ENCODE results near the gene SV2B. TPM values are rescaled to one million over a fixed set of nuclear protein-coding genes. Genes with fewer than 3 reads are reported as not detected.

SV2B gene
- total RNA-seq, 1 experiment from 2014 or later, result 3.9 TPM

DNA sequence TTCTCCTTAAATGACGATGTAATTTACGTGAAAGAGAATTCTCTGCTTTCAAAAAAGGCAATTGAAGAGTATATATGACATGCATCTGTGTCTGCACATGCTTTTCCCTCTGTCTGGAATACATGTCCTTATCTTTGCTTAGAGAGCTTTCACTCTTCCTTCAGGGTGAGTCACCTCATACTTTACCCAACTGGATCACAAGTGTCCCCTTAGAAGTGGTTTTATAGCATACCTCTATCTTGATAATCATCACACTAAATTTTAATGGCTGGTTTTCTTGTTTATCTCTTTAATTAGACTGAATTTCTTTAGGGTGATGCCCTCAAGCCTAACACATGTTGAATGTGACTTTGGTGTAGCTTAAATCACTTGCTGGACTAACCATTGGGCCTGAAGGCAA is 178.9 kb downstream of the SV2B start:
- Histone ChIP-seq H3K4me1 (ENCODE audit: insufficient read depth, low read length, poor library complexity, severe bottlenecking) (no peaks in the 10 kb centered on the region), H3K4me3 (ENCODE audit: low read depth, low read length, poor library complexity, severe bottlenecking) (no peak overlapping the region), H3K27ac (ENCODE audit: low read depth, low read length, poor library complexity, severe bottlenecking) (no peak overlapping the region), H3K9me3 (ENCODE audit: low read depth, low read length, poor library complexity, severe bottlenecking) (peaks cover 11% of the 10 kb centered on the region), H3K27me3 (replicated peaks; ENCODE audit: insufficient read depth, low read depth, low read length, poor library complexity) (no peaks in the 10 kb centered on the region), H3K36me3 (ENCODE audit: insufficient read depth, low read length, poor library complexity, severe bottlenecking) (no peaks in the 10 kb centered on the region)
- intact Hi-C loops (cut with micrococcal nuclease; ENCODE audit: unreplicated experiment), result loop anchor here (10.0 kb wide), 1 partner anchor 374 kb away; the partner anchor contains the start of gene MAN2A2
- BruUV-seq (replicated peaks), result no TSS peak
- ChIA-PET POLR2A (ENCODE audit: low non-redundant PET) (no interaction called here), CTCF (no interaction called here)
- no peak for DNase-seq (ENCODE audit: low spot score)
- no peak for TF ChIP-seq EZH2 (IDR thresholded peaks at IDR 0.05; ENCODE audit: borderline replicate concordance, low read depth, low read length, poor library complexity, severe bottlenecking)
- TF ChIP-seq CTCF (conservative IDR thresholded peaks at IDR 0.05; ENCODE audit: low read depth, low read length), result no peak

DNA sequence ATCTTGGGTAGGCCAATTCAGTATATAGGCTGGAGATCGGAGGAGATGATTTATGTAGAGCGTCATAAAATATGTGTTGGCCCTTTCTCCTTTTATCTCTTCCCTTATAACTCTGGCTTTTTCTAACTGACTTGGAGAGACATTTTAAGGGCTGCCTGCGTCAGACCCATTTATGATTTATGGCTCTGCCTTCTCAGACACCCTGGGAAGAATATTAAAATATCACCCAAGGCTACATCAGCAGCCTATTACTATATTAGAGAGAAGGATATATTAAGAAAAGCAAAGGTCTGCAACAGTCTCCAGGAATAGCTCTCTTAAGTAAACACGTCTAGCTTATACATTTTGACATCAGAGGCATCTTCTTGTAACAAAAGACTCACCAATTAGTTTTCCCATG is 179.4 kb downstream of the SV2B start:
- no TSS peak for BruUV-seq (replicated peaks)
- POLR2A ChIA-PET (ENCODE audit: low non-redundant PET), result no interaction called here
- no peaks in the 10 kb centered on the region for H3K4me1 ChIP-seq (ENCODE audit: insufficient read depth, low read length, poor library complexity, severe bottlenecking)
- H3K36me3 ChIP-seq (ENCODE audit: insufficient read depth, low read length, poor library complexity, severe bottlenecking), result no peaks in the 10 kb centered on the region
- CTCF ChIA-PET, result no interaction called here
- no peak overlapping the region for H3K27ac ChIP-seq (ENCODE audit: low read depth, low read length, poor library complexity, severe bottlenecking)
- no peaks in the 10 kb centered on the region for H3K27me3 ChIP-seq (replicated peaks; ENCODE audit: insufficient read depth, low read depth, low read length, poor library complexity)
- DNase-seq (ENCODE audit: low spot score), result no peak
- H3K4me3 ChIP-seq (ENCODE audit: low read depth, low read length, poor library complexity, severe bottlenecking), result no peak overlapping the region
- no peak for TF ChIP-seq CTCF (conservative IDR thresholded peaks at IDR 0.05; ENCODE audit: low read depth, low read length)
- no peak for TF ChIP-seq EZH2 (IDR thresholded peaks at IDR 0.05; ENCODE audit: borderline replicate concordance, low read depth, low read length, poor library complexity, severe bottlenecking)
- H3K9me3 ChIP-seq (ENCODE audit: low read depth, low read length, poor library complexity, severe bottlenecking), result peaks cover 11% of the 10 kb centered on the region
- intact Hi-C loops (cut with micrococcal nuclease; ENCODE audit: unreplicated experiment), result loop anchor here (10.0 kb wide), 1 partner anchor 375 kb away; the partner anchor contains the start of gene MAN2A2

DNA sequence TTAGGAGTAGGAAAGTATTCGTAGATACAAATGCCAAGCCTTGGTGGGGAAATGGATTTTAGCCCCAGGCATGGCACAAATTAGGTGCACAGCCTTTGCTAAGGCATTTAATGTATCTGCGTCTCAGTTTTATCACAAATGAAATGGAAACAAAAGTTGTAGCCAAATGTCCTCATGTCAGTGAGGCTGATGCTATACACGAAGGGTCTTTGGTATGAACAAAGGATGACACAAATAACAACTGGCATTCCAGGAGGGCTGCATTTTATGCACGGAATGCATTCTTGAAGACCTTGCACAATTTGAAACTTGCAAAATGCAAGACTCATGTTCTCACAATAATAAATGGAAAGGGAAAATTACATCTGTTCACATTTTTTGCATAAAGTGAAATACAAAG is 181.9 kb downstream of the SV2B start:
- H3K27ac ChIP-seq (ENCODE audit: low read depth, low read length, poor library complexity, severe bottlenecking), result no peak overlapping the region
- TF ChIP-seq CTCF (conservative IDR thresholded peaks at IDR 0.05; ENCODE audit: low read depth, low read length) (no peak), EZH2 (IDR thresholded peaks at IDR 0.05; ENCODE audit: borderline replicate concordance, low read depth, low read length, poor library complexity, severe bottlenecking) (no peak)
- CTCF ChIA-PET, result no interaction called here
- POLR2A ChIA-PET (ENCODE audit: low non-redundant PET), result no interaction called here
- H3K9me3 ChIP-seq (ENCODE audit: low read depth, low read length, poor library complexity, severe bottlenecking), result no peaks in the 10 kb centered on the region
- no peak for DNase-seq (ENCODE audit: low spot score)
- H3K27me3 ChIP-seq (replicated peaks; ENCODE audit: insufficient read depth, low read depth, low read length, poor library complexity), result no peaks in the 10 kb centered on the region
- no peak overlapping the region for H3K4me3 ChIP-seq (ENCODE audit: low read depth, low read length, poor library complexity, severe bottlenecking)
- intact Hi-C loops (cut with micrococcal nuclease; ENCODE audit: unreplicated experiment), result no loop called here
- no TSS peak for BruUV-seq (replicated peaks)
- no peaks in the 10 kb centered on the region for H3K36me3 ChIP-seq (ENCODE audit: insufficient read depth, low read length, poor library complexity, severe bottlenecking)
- H3K4me1 ChIP-seq (ENCODE audit: insufficient read depth, low read length, poor library complexity, severe bottlenecking), result no peaks in the 10 kb centered on the region

Data from A673 (cell line).